ENCODE results near the gene NKPD1.

The NKPD1 gene

DNA sequence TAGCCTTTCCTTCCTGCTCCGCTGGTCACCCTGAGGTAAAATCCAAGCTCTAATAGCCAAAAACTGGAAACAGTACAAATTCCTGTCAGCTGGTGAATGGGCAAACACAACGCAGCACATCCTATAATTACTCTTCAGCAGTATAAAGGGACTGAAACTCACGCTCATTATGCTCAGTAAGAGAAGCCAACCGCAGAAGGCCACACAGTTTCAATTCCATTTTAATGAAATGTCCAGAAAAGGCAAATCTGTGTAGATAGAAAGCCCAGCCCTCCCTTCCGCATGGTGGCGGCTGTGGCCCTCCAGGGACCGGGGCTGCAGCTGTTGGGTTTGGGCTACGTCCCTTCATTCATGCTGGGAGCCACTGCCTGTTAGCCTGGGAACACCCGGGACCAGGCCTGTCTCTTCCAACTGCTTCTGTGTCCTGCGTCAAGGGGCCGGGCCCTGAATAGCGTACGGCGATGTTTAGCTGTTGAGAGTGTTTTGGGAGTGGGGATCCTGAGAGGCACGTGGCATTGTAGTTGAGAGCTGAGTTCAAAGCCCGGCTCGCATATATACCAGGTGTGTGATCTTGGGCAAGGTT lies 23.5 kb downstream of the NKPD1 start:
- H3K27ac ChIP-seq (ENCODE audit: low read length), result peak overlapping the region; percentile 97
- H3K9me3 ChIP-seq (replicated peaks; ENCODE audit: insufficient read depth, low read length), result no peaks in the 10 kb centered on the region
- H3K4me2 ChIP-seq (ENCODE audit: low read depth, low read length), result peak overlapping the region; percentile 92
- H3K9ac ChIP-seq (ENCODE audit: low read length), result peak overlapping the region; percentile 70
- no peaks in the 10 kb centered on the region for H4K20me1 ChIP-seq (ENCODE audit: insufficient read depth, low read length)
- peaks cover 28% of the 10 kb centered on the region for H3F3A ChIP-seq (ENCODE audit: insufficient read depth, low read length)
- no peaks in the 10 kb centered on the region for H3K27me3 ChIP-seq (replicated peaks; ENCODE audit: insufficient read depth, low read length)
- TF ChIP-seq EZH2phosphoT487 (IDR thresholded peaks at IDR 0.05; ENCODE audit: low read length) (no peak), CTCF (IDR thresholded peaks at IDR 0.05; ENCODE audit: low read length) (peak; percentile 27), EZH2 (optimal IDR thresholded peaks at IDR 0.05; ENCODE audit: low read depth, low read length) (no peak)
- H3K4me3 ChIP-seq (ENCODE audit: low read length), result peak overlapping the region; percentile 53
- H3K36me3 ChIP-seq (replicated peaks; ENCODE audit: insufficient read depth, low read length), result no peaks in the 10 kb centered on the region
- H3K4me1 ChIP-seq (ENCODE audit: low read length), result peaks cover 33% of the 10 kb centered on the region
- peak; percentile 95 for DNase-seq
- H3K9me2 ChIP-seq (replicated peaks; ENCODE audit: insufficient read depth, low read length), result no peaks in the 10 kb centered on the region
- H2AFZ ChIP-seq (ENCODE audit: low read length), result 0 out of 2 replicates have a peak overlapping the region, but pooled peaks have one; percentile 11
- peaks cover 78% of the 10 kb centered on the region for H3K79me2 ChIP-seq (ENCODE audit: low read length)

DNA sequence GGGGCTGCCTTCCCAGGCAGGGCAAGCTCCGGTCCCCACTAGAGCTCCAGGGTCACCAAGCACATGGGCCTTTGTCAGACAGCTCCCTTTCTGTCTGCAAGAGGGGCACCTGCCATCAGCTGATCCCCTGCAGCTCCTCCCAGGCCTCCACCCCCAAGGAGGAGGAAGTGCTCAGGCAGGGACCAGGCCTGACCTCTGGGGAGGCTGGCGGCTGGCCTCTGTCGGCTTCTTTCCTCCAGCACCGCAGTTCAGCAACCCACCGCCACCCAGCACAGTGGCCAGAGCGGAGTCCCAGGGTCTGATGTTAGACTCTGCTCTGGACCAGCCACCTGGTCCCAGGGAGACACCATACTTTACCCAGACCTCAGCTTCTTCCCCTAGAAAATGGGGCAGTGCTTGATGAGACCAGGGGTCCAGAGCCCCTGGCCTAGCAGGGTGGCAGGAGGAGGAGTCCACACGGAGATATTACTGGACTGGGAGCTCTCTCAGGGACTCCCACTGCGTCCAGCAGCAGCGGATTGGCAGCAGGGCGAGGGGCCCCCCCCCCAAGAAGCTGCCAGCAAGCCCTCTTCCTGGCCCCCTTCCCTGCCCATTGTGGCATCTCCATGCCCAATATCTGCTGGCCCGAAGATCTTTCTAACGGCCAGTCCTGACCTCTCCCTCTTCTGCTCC lies 24.1 kb downstream of the NKPD1 start:
- no peaks in the 10 kb centered on the region for H3K27me3 ChIP-seq (replicated peaks; ENCODE audit: insufficient read depth, low read length)
- peaks cover 80% of the 10 kb centered on the region for H3K79me2 ChIP-seq (ENCODE audit: low read length)
- no peak for TF ChIP-seq EZH2 (optimal IDR thresholded peaks at IDR 0.05; ENCODE audit: low read depth, low read length)
- no peak for TF ChIP-seq CTCF (IDR thresholded peaks at IDR 0.05; ENCODE audit: low read length)
- TF ChIP-seq EZH2phosphoT487 (IDR thresholded peaks at IDR 0.05; ENCODE audit: low read length), result no peak
- H3K4me2 ChIP-seq (ENCODE audit: low read depth, low read length), result peak overlapping the region; percentile 92
- peaks cover 28% of the 10 kb centered on the region for H3F3A ChIP-seq (ENCODE audit: insufficient read depth, low read length)
- peaks cover 33% of the 10 kb centered on the region for H3K4me1 ChIP-seq (ENCODE audit: low read length)
- no peaks in the 10 kb centered on the region for H3K9me2 ChIP-seq (replicated peaks; ENCODE audit: insufficient read depth, low read length)
- peak; percentile 56 for DNase-seq
- H3K36me3 ChIP-seq (replicated peaks; ENCODE audit: insufficient read depth, low read length), result no peaks in the 10 kb centered on the region
- H3K9ac ChIP-seq (ENCODE audit: low read length), result peak overlapping the region; percentile 70
- H3K4me3 ChIP-seq (ENCODE audit: low read length), result peak overlapping the region; percentile 53
- H2AFZ ChIP-seq (ENCODE audit: low read length), result no peak overlapping the region
- no peaks in the 10 kb centered on the region for H3K9me3 ChIP-seq (replicated peaks; ENCODE audit: insufficient read depth, low read length)
- H4K20me1 ChIP-seq (ENCODE audit: insufficient read depth, low read length), result no peaks in the 10 kb centered on the region
- H3K27ac ChIP-seq (ENCODE audit: low read length), result peak overlapping the region; percentile 97

- H3K27ac ChIP-seq (ENCODE audit: low read length), result no peak overlapping the region
- H3K4me3 ChIP-seq (ENCODE audit: low read length), result no peak overlapping the region
- H4K20me1 ChIP-seq (ENCODE audit: insufficient read depth, low read length), result no peaks in the 10 kb centered on the region
- H3F3A ChIP-seq (ENCODE audit: insufficient read depth, low read length), result peaks cover 31% of the 10 kb centered on the region
- H3K9ac ChIP-seq (ENCODE audit: low read length), result no peak overlapping the region
- no peaks in the 10 kb centered on the region for H3K9me2 ChIP-seq (replicated peaks; ENCODE audit: insufficient read depth, low read length)
- no peaks in the 10 kb centered on the region for H3K27me3 ChIP-seq (replicated peaks; ENCODE audit: insufficient read depth, low read length)
- no peak overlapping the region for H2AFZ ChIP-seq (ENCODE audit: low read length)
- peaks cover 85% of the 10 kb centered on the region for H3K79me2 ChIP-seq (ENCODE audit: low read length)
- no peak overlapping the region for H3K4me2 ChIP-seq (ENCODE audit: low read depth, low read length)
- no peaks in the 10 kb centered on the region for H3K9me3 ChIP-seq (replicated peaks; ENCODE audit: insufficient read depth, low read length)
- TF ChIP-seq EZH2 (optimal IDR thresholded peaks at IDR 0.05; ENCODE audit: low read depth, low read length), result no peak
- TF ChIP-seq CTCF (IDR thresholded peaks at IDR 0.05; ENCODE audit: low read length), result no peak
- no peak for TF ChIP-seq EZH2phosphoT487 (IDR thresholded peaks at IDR 0.05; ENCODE audit: low read length)
- DNase-seq, result no peak
- peaks cover 45% of the 10 kb centered on the region for H3K4me1 ChIP-seq (ENCODE audit: low read length)
- no peaks in the 10 kb centered on the region for H3K36me3 ChIP-seq (replicated peaks; ENCODE audit: insufficient read depth, low read length)
These were observed 25.5 kb downstream of the NKPD1 start for GRCh38 chr19:45135176-45135885.

Data from MM.1S (cell line).